Stimulated activated CD8-positive, alpha-beta memory T cell treated with anti-CD3 and anti-CD28 coated beads, Interleukin-7, amount 100 ng/mL, for 48 hours (primary cell): ENCODE results near the gene SPTBN1.
"Not testable (repeated sequence)": the region's sequence is repeated elsewhere in the genome, so short reads cannot be mapped to it uniquely, and the experiment has no call there.

Experiments used
- DNase-seq, 2 donors: peaks; one replicate each; pipeline ENCODE4 v3.0.0-alpha.2; 2020; ENCODE audit warnings: low read depth in 1 of 2; ENCODE audit errors: extremely low read depth in 1 of 2

Gene SPTBN1

GRCh38 chr2:54691445-54692135, 235.5 kb downstream of the SPTBN1 start:
- no peak for DNase-seq

- DNase-seq = no peak
These were observed 236.4 kb downstream of the SPTBN1 start for GRCh38 chr2:54692556-54692955.

DNA sequence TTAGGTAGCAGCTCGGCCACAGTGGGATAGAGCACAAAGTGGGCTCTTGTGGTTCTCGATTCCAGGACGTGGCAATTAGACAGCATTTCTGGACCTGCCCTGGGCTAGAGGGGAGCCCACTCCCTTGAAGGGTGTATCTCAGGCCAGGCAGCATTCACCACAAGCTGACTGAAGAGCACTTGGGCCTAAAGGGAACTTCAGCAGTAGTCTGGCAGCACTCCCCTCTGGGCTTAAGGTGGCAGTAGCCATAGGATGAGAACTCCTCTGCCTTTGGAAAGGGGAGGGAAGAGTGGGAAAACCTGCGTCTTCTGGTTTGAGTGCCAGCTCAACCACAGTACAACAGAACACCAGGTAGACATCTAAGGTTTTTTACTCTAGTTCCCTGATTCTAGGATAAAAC, 239.3 kb downstream of the SPTBN1 start:
- no peak for DNase-seq

GRCh38 chr2:54697934-54698333, 241.8 kb downstream of the SPTBN1 start:
- no peak for DNase-seq

- not testable (repeated sequence) for DNase-seq
These were observed 242.8 kb downstream of the SPTBN1 start for GRCh38 chr2:54698926-54699325.

GRCh38 chr2:54699665-54700064, 243.5 kb downstream of the SPTBN1 start:
- no peak for DNase-seq

DNA sequence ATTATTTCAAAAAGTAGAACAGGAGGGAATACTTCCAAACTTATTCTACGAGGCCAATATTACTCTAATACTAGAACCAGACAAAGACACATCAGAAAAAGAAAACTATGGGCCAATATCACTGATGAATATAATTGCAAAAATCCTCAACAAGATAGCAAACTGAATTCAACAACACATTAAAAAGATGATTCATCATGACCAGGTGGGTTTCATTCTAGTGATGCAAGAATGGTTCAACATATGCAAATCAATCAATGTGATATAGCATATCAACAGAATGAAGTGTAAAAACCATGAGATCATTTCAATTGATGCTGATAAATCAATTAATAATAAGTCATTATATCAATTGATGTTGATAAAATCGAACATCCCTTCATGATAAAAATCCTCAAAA, 244.9 kb downstream of the SPTBN1 start:
- no peak for DNase-seq

DNA sequence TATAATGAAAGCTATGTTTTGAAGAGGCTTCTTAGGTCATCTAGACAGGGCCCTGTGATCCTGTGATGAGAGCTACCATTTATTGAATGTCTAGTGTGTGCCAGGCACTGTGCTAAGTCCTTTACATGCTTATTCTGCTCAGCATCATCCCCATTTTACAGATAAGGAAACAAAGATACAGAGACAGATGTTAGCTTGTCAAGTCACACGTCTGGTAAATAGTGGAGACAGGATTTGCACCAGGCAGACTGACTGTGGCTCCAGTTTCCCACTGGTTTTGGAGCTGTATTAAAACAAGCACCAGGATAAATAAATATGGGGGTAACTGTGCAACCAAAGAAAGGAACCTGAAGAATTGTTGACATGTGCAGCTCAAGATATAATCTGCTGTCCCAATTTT, 248.1 kb downstream of the SPTBN1 start:
- no peak for DNase-seq

DNA sequence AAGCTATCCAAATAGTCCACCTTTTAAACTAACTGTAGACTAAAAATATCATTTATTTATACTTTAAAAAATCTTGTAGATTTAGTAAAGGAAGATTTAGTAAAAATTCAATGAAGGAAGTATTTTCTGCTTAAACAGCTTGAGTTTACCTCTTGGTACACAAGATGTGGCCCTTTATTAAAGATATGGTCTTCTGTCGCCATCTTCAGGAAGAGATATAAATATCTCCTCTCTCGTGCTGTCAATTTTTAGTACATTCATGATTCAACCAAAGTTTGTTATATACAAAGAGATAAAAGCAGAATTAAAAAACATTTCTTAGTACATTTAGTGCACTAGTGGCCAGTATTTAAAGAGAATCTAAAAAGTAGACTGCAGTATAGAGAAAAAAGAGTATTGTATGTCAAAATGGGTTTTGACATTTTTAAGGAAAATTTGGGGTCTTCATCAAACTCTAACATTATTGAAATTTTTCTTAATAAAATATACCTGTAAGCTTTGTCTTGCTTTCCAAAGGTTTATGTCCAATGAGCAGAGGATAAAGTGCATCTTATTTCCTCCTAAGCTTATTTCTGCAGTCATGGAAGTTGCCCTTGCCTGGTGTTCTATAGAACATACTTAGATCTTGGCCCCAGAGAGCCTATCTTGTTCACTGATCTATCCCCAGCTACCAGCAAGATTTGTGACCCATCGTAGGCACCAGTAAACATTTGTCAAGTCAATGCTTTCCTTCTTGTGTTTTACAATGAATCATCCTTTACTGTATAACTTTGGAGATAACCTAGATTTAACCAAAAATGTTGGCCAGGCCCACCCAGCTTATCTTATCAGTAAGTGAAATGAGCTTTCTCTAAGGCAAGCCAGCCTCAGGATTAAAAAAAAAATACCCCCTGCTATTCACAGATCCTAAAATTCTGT, 248.8 kb downstream of the SPTBN1 start:
- DNase-seq = no peak

DNA sequence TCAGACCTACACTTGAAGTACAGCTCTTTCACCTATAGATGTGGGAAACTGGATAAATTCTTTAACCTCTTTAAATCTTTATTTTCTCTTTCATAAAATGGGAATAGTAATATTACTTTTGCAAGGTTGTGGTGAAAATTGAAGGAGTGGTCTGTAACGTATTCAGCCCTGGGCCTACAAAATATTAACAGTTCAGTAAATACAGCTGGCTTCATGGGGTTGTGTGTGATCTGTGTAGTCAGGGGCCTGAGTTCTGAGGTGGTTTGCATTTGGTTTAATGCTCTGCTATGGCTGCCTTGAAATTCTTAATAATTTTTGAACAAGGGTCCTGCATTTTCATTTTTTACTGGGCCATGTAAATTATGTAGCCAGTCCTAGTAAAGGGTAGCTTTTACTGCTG, 250.5 kb downstream of the SPTBN1 start:
- DNase-seq = no peak

DNA sequence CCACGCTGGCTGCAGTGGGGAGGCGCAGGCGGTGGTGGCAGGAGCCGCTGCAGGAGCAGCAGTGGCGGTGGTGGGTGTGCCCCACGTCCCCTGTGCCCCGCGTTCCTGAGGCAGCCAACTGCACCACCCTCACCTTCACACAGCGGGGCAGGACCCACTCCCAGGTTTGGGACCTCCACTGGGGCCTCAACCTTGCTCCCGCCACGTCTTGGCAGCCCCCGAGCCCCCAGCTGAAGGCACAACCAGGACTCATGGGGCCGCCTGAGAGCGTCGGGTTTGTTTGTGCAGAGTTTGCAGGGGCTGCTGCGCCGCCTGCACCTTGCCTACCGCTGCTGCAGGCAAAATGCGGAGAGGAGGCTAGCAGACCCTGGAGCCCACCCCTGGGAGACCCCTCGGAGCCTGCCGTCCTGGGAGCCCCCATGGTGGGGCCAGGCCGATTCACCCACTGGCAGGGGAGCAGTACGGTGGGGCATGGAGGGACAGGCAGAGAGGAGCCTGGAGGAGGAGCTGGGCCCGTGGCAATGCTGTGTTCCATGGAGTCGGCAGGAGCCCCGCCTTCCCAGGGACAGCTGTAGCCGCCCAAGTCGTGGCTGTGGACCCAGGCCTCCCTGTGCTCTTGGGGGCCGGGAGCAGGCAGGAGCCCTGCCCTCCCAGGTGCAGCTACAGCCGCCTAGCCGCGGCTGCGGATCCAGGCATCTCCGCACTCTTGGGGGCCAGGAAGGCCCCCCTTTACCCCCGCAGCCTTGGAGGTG, 252.6 kb downstream of the SPTBN1 start:
- DNase-seq = no peak

GRCh38 chr2:54709336-54709809, 253.2 kb downstream of the SPTBN1 start:
- no peak for DNase-seq

- no peak for DNase-seq
These were observed 254.1 kb downstream of the SPTBN1 start for GRCh38 chr2:54710216-54710615.

DNA sequence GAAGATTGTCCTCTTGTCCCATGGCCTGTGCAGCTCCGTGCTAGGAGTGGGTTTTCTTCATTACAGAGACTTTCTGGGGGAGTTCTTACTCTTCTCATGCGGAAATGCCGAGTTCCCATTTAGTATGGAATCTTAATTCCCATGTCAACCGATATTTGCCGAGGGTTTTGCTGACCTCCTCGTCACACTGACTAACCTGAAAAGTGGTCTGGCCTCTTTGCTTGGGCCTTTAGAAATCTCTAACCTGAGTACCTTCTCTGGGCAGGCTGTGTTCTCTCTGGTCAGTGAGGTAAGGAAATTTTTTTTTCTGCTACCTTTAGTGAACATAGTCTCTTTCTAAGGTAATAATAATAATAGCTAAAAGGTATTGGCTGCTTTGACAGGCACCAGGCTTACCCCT, 256.4 kb downstream of the SPTBN1 start:
- no peak for DNase-seq

- no peak for DNase-seq
These were observed 258.9 kb downstream of the SPTBN1 start for GRCh38 chr2:54714996-54715395.

DNA sequence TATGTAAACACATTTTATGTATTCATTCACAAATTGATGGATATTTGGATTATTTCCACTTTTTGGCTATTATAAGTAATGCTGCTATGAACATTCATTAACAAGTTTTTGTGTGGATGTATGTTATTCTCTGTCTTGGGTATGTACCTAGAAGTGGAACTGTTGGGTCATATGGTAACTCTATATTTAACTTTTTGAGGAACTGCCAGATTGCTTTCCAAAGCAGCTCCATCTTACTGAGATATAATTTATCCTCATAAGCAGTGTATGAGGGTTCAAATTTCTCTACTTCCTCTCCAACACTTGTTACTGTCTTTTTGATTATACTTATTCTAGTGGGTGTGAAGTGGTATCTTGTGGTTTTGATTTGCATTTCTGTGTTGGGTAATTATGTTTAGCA, 260.2 kb downstream of the SPTBN1 start:
- no peak for DNase-seq

DNA sequence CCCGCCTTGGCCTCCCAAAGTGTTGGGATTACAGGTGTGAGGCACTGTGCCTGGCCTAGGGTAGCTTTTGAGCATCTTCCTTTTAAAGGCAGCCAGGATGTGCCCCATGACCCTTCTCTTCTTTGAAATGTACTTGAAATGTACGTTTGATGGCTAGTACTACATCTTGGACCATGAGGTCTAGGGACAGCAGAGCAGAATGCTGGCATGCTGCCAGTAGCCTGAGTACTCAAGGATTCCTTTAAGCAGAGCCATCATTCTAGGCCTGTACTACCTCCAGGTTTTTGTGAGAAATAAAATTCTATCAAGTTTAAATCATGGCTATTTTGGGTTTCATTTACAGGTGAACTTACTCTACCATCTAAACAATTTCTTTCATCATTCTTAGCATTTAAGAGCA, 264.4 kb downstream of the SPTBN1 start:
- no peak for DNase-seq
